Lung (tissue), 12 donors: ENCODE results near the gene CLRN1. TPM values are rescaled to one million over a fixed set of nuclear protein-coding genes. Genes with fewer than 3 reads are reported as not detected.

Source experiments
- ATAC-seq: fragments of 200-7000 bp; cut with Tn5 transposase; one replicate; pipeline ENCODE4 v1.9.1; 2020; ENCODE audit warnings: moderate number of reproducible peaks; ENCODE audit not compliant: insufficient read depth, low FRiP score
- DNase-seq, 3 donors: peaks; one replicate each; pipeline ENCODE4 v3.0.0-alpha.2; 2013 to 2017
- H3K27ac ChIP-seq, 2 donors: one replicate each; pipeline ENCODE4 v1.5.1; 2013; ENCODE audit warnings: mild to moderate bottlenecking in 2 of 2, moderate library complexity in 2 of 2, control low read depth in 1 of 2, inconsistent platforms in 1 of 2, low read depth in 1 of 2, low read length in 1 of 2
- H3K27me3 ChIP-seq, 3 donors: one replicate each; pipeline ENCODE4 v1.5.1; 2013; ENCODE audit warnings: low read length in 2 of 3; ENCODE audit not compliant: control insufficient read depth in 3 of 3, insufficient read depth in 3 of 3
- H3K36me3 ChIP-seq, 4 donors: one replicate each; pipeline ENCODE4 v1.5.1; 2013; ENCODE audit warnings: low read length in 4 of 4, mild to moderate bottlenecking in 1 of 4, moderate library complexity in 1 of 4; ENCODE audit not compliant: control insufficient read depth in 4 of 4, insufficient read depth in 4 of 4
- H3K4me1 ChIP-seq, 5 donors: one replicate each; pipeline ENCODE4 v1.5.1; 2013; ENCODE audit warnings: low read length in 5 of 5, mild to moderate bottlenecking in 2 of 5, moderate library complexity in 1 of 5; ENCODE audit not compliant: control insufficient read depth in 5 of 5, insufficient read depth in 5 of 5
- H3K4me3 ChIP-seq: one replicate; pipeline ENCODE4 v1.5.1; 2013; ENCODE audit warnings: mild to moderate bottlenecking, control low read depth, moderate library complexity
- H3K9ac ChIP-seq, 2 donors: one replicate each; pipeline ENCODE4 v1.5.1; 2013; ENCODE audit warnings: low read length in 2 of 2, control low read depth in 1 of 2; ENCODE audit not compliant: insufficient read depth in 1 of 2
- H3K9me3 ChIP-seq, 4 donors: one replicate each; pipeline ENCODE4 v1.5.1; 2013; ENCODE audit warnings: low read length in 3 of 4, mild to moderate bottlenecking in 1 of 4, moderate library complexity in 1 of 4; ENCODE audit not compliant: control insufficient read depth in 4 of 4, insufficient read depth in 3 of 4
- WGBS, 2 donors: extraction: QIAGEN DNeasy Blood & Tissue Kit; methylation state at CpG; one replicate each; pipeline ENCODE4 v1.1.7; 2013; 5-methylcytosine and 5-hydroxymethylcytosine counted together
- polyA plus RNA-seq, 2 donors: library from polyadenylated mRNA; stranded (reverse); fragments of 200-250 nt; gene quantifications; one replicate each; pipeline ENCODE4 v1.2.1, GENCODE V29; 2013
- total RNA-seq, 2 donors: library from RNA; depleted of rRNA in 1 of 2; stranded (reverse); fragments of >200 nt in 1 of 2; gene quantifications; one replicate each; pipeline ENCODE4 v1.2.1, GENCODE V29; 2014 to 2021
- TF ChIP-seq, protein P1 (sequence below): IDR thresholded peaks from 2 replicates; pipeline ENCODE4 v1.5.1; 2012; ENCODE audit warnings: mild to moderate bottlenecking; ENCODE audit errors: control extremely low read depth, extremely low read depth
- donor health status: control.
- donor health status: control.
- donor health status: Bipolar disorder and iron deficiency.
- donor health status: healthy.
- donor health status: DM: yes; HTN: yes; CAD: no.

CLRN1 gene
- total and polyA plus RNA-seq, 4 donors, result not detected

GRCh38 chr3:150975086-150975991 is 2.8 kb upstream of the CLRN1 start:
- H3K9ac ChIP-seq, result no peak overlapping the region
- H3K27me3 ChIP-seq, result no peaks in the 10 kb centered on the region
- no peak for ATAC-seq
- no peaks in the 10 kb centered on the region for H3K36me3 ChIP-seq
- no peaks in the 10 kb centered on the region for H3K4me1 ChIP-seq
- no peak overlapping the region for H3K4me3 ChIP-seq
- H3K27ac ChIP-seq, result no peak overlapping the region
- WGBS, 2 donors, result 74 to 80% methylated on average over 7 of the region's 7 CpGs
- peaks cover 0 to 2% (median 0%) of the 10 kb centered on the region in 4 donors for H3K9me3 ChIP-seq
- no peak for DNase-seq
- TF ChIP-seq, protein P1, sequence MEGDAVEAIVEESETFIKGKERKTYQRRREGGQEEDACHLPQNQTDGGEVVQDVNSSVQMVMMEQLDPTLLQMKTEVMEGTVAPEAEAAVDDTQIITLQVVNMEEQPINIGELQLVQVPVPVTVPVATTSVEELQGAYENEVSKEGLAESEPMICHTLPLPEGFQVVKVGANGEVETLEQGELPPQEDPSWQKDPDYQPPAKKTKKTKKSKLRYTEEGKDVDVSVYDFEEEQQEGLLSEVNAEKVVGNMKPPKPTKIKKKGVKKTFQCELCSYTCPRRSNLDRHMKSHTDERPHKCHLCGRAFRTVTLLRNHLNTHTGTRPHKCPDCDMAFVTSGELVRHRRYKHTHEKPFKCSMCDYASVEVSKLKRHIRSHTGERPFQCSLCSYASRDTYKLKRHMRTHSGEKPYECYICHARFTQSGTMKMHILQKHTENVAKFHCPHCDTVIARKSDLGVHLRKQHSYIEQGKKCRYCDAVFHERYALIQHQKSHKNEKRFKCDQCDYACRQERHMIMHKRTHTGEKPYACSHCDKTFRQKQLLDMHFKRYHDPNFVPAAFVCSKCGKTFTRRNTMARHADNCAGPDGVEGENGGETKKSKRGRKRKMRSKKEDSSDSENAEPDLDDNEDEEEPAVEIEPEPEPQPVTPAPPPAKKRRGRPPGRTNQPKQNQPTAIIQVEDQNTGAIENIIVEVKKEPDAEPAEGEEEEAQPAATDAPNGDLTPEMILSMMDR, result no peak

GRCh38 chr3:150970665-150971324 is 1.7 kb downstream of the CLRN1 start:
- Histone ChIP-seq H3K9me3 (peaks cover 0 to 2% (median 0%) of the 10 kb centered on the region in 4 donors), H3K9ac (no peak overlapping the region), H3K4me3 (no peak overlapping the region), H3K36me3 (no peaks in the 10 kb centered on the region), H3K27me3 (no peaks in the 10 kb centered on the region), H3K4me1 (no peaks in the 10 kb centered on the region), H3K27ac (no peak overlapping the region)
- DNase-seq, result no peak
- 77 to 79% methylated on average over 6 of the region's 6 CpGs for WGBS, 2 donors
- ATAC-seq, result no peak
- TF ChIP-seq, protein P1, result no peak

GRCh38 chr3:150968341-150969035 is 4.0 kb downstream of the CLRN1 start:
- TF ChIP-seq, protein P1, result no peak
- Histone ChIP-seq H3K4me1 (no peaks in the 10 kb centered on the region), H3K27ac (no peak overlapping the region), H3K9ac (no peak overlapping the region), H3K9me3 (peaks cover 0 to 2% (median 0%) of the 10 kb centered on the region in 4 donors), H3K4me3 (no peak overlapping the region), H3K36me3 (no peaks in the 10 kb centered on the region), H3K27me3 (no peaks in the 10 kb centered on the region)
- DNase-seq, result no peak
- WGBS, 2 donors, result 93 to 94% methylated on average over 4 of the region's 4 CpGs
- ATAC-seq, result no peak
